ENCODE data around the gene IGSF9. TPM values are rescaled to one million over a fixed set of nuclear protein-coding genes. Genes with fewer than 3 reads are reported as not detected.

IGSF9 gene
- total RNA-seq, 1 donor from 2014 or later = 68.2 TPM

DNA sequence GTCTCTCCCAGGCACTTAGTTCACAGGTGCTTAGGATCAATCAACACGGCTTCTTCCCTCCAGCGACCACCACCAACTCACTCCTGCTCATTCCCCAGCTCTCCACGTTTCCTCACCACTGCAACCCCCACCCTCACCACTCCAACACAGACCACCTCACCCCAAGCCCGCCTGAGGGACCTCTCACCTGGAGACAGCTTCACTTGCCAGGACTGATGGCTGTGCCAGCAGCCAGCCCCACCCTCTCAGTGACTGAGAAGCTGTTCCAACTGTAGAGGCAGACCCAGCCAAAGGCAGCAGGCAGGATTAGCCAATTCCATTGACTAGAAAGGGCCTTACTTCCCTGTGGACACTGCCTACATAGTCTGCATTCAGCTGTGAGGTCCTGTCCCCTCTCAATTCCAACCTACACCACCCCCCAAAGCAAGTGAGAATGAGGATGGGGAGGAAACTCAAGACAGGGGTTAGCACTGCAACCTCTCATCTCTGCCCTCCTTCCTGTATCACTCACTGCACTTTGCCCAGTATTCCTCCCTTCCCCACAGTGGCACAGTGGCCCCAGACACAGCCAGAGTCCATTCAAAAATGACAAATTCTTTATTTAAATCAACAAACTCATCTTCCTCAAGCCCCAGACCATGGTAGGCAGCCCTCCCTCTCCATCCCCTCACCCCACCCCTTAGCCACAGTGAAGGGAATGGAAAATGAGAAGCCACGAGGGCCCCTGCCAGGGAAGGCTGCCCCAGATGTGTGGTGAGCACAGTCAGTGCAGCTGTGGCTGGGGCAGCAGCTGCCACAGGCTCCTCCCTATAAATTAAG lies 27.7 kb downstream of the IGSF9 start:
- H3K4me1 Mint-ChIP-seq (ENCODE audit: low read depth) = peaks cover 61% of the 10 kb centered on the region
- H3K27ac Mint-ChIP-seq = peak overlapping the region; percentile 87
- H3K36me3 Mint-ChIP-seq (ENCODE audit: insufficient read depth) = peaks cover 26% of the 10 kb centered on the region
- no peak overlapping the region for H3K4me3 Mint-ChIP-seq (ENCODE audit: low read depth)
- no peaks in the 10 kb centered on the region for H3K9me3 Mint-ChIP-seq (ENCODE audit: low read depth)
- TF ChIP-seq, protein P1, sequence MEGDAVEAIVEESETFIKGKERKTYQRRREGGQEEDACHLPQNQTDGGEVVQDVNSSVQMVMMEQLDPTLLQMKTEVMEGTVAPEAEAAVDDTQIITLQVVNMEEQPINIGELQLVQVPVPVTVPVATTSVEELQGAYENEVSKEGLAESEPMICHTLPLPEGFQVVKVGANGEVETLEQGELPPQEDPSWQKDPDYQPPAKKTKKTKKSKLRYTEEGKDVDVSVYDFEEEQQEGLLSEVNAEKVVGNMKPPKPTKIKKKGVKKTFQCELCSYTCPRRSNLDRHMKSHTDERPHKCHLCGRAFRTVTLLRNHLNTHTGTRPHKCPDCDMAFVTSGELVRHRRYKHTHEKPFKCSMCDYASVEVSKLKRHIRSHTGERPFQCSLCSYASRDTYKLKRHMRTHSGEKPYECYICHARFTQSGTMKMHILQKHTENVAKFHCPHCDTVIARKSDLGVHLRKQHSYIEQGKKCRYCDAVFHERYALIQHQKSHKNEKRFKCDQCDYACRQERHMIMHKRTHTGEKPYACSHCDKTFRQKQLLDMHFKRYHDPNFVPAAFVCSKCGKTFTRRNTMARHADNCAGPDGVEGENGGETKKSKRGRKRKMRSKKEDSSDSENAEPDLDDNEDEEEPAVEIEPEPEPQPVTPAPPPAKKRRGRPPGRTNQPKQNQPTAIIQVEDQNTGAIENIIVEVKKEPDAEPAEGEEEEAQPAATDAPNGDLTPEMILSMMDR (IDR thresholded peaks at IDR 0.05; ENCODE audit: unreplicated experiment) = no peak
- no peak for DNase-seq (ENCODE audit: low spot score, unreplicated experiment)
- no peaks in the 10 kb centered on the region for H3K27me3 Mint-ChIP-seq

DNA sequence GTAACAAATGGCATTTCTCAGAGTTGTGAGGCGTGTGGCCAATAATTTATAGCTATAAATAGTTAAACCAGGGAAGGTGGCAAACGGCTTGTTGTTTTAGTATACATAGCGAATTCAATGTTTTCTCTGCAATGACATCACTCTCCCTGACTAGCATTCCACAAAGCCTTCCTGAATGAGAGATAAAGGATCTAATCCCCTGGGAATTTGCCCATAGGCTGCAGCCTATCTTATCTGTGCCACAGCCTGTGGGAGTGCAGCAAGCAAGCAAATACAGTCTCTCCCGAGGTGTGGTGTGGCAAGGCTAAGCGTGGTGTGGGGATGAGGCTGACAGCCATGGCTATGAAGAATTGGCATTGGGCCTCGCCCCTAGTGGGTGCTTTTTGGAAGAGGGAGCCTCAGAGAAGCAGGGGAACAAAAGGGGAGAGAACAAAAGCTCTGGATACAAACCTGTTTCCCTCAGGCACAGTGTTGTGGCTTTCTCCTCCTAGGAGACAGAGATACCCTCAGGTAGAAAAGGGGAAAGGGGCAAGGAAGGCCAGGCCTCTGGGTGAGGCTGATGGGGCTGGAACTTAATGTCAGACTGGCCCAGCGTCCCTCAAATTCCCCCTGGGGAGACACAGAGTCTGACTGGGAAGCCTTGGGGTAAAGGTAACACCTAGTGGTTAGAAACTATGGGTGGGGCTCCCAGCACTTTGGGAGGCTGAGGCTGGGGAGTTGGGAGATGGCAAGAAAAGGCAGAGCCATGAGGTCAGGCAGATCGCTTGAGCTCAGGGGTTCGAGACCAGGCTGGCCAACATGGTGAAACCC lies 29.0 kb downstream of the IGSF9 start:
- Mint-ChIP-seq H3K9me3 (ENCODE audit: low read depth) (no peaks in the 10 kb centered on the region), H3K27me3 (no peaks in the 10 kb centered on the region), H3K36me3 (ENCODE audit: insufficient read depth) (peaks cover 26% of the 10 kb centered on the region), H3K4me3 (ENCODE audit: low read depth) (no peak overlapping the region), H3K4me1 (ENCODE audit: low read depth) (peaks cover 59% of the 10 kb centered on the region), H3K27ac (peak overlapping the region; percentile 62)
- no peak for DNase-seq (ENCODE audit: low spot score, unreplicated experiment)
- TF ChIP-seq, protein P1 (IDR thresholded peaks at IDR 0.05; ENCODE audit: unreplicated experiment) = no peak

DNA sequence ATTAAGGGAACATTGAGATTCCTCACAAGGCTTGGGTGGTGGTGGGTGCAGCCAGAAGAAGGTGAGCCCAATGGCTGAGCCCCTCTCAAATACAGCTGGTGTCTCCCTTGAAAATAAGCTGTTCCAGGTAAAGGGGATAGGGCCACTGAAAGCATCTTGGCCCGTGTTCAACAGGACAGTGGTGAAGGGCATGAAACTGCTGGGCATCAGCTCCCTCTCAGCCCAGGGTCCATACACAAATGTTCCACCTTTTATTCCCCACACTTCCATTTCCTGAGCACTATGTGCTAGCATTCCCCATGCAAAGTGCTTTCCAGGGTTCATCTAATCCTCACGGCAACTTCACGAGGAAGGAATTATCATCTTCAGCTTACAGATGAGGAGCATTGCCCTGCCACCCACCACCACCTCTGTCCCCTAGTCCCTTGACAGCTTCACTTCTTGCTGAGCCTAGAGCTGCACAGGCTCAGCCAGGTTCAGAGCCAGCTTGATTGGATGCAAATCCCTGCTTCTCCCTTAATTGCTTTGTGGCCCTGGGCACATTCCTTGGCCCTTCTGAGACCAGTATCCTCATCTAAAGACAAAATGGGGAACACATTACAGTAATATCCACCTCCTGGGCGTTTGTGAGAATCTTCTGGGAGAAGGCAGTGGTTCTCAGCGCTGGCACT lies 29.7 kb downstream of the IGSF9 start:
- Mint-ChIP-seq H3K4me1 (ENCODE audit: low read depth) (peaks cover 61% of the 10 kb centered on the region), H3K9me3 (ENCODE audit: low read depth) (no peaks in the 10 kb centered on the region), H3K4me3 (ENCODE audit: low read depth) (peak overlapping the region; percentile 17), H3K27me3 (no peaks in the 10 kb centered on the region), H3K27ac (peak overlapping the region; percentile 62), H3K36me3 (ENCODE audit: insufficient read depth) (peaks cover 24% of the 10 kb centered on the region)
- DNase-seq (ENCODE audit: low spot score, unreplicated experiment) = no peak
- TF ChIP-seq, protein P1 (IDR thresholded peaks at IDR 0.05; ENCODE audit: unreplicated experiment) = no peak

DNA sequence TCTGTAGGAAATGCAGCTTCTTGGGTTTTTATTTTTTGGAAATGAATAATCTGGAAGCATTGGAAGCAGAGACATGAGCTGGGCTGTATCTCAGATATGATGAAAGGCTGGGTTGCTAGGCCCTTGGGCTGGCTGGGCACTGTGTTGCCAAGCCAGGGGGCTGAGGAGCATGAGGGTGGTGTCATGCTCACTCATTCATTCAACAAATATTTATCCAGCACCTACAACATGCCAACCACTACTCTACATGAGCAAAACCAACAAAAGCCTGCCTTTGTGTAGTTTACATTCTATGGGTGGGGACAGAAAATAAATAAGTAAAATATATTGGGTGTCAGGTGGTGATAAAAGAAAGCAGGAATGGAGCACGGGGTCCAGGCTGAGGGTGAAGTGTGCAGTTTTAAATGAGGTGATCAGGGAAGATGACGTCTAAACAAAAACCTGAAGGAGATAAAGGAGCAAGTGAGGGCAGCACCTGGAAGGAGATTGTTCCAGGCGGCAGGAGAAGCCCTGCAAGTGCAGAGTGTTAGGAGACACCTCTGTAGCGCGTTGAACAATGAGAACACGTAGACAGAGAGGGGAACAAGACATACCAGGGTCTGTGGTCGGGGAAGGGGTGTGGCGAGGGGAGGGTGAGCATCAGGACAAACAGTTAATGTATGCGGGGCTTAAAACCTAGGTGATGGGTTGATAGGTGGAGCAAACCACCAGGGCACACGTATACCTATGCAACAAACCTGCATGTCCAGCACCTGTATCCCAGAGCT lies 31.0 kb downstream of the IGSF9 start:
- peaks cover 71% of the 10 kb centered on the region for H3K4me1 Mint-ChIP-seq (ENCODE audit: low read depth)
- peak overlapping the region; percentile 19 for H3K4me3 Mint-ChIP-seq (ENCODE audit: low read depth)
- H3K9me3 Mint-ChIP-seq (ENCODE audit: low read depth) = no peaks in the 10 kb centered on the region
- H3K27ac Mint-ChIP-seq = peak overlapping the region; percentile 85
- no peaks in the 10 kb centered on the region for H3K27me3 Mint-ChIP-seq
- TF ChIP-seq, protein P1 (IDR thresholded peaks at IDR 0.05; ENCODE audit: unreplicated experiment) = no peak
- no peak for DNase-seq (ENCODE audit: low spot score, unreplicated experiment)
- H3K36me3 Mint-ChIP-seq (ENCODE audit: insufficient read depth) = peaks cover 16% of the 10 kb centered on the region
